OCI-LY1 (cell line): ENCODE measurements around the gene TRIM37.

ENCODE experiments used
- H2AFZ ChIP-seq: fragments of 200-600 bp; sonication (generic), shearing (Covaris generic); 2 replicates; pipeline ENCODE4 v1.6.0; 2014; ENCODE audit warnings: antibody characterized with exemption, mild to moderate bottlenecking, low read length
- H3F3A ChIP-seq: fragments of 200-600 bp; sonication (generic), shearing (Covaris generic); 2 replicates; pipeline ENCODE4 v1.6.0; 2014; ENCODE audit warnings: mild to moderate bottlenecking, antibody characterized with exemption, low read length, moderate library complexity; ENCODE audit not compliant: insufficient read depth
- H3K27ac ChIP-seq: fragments of 200-600 bp; sonication (generic); 2 replicates; pipeline ENCODE4 v1.5.1; 2014; ENCODE audit warnings: low read length, mixed run types, mild to moderate bottlenecking, low read depth; ENCODE audit not compliant: poor library complexity, severe bottlenecking
- H3K27me3 ChIP-seq: fragments of 200-600 bp; sonication (generic); 2 replicates; pipeline ENCODE4 v1.6.0; 2014; ENCODE audit warnings: antibody characterized with exemption, mild to moderate bottlenecking, low read length, moderate library complexity; ENCODE audit not compliant: insufficient read depth
- H3K36me3 ChIP-seq: fragments of 200-600 bp; sonication (generic); 2 replicates; pipeline ENCODE4 v1.6.1; 2014; ENCODE audit warnings: mild to moderate bottlenecking, antibody characterized with exemption, low read length, moderate library complexity, mixed read lengths; ENCODE audit not compliant: insufficient read depth
- H3K4me1 ChIP-seq: fragments of 200-600 bp; sonication (generic); 2 replicates; pipeline ENCODE4 v1.5.1; 2014; ENCODE audit warnings: mild to moderate bottlenecking, low read length, moderate library complexity; ENCODE audit not compliant: insufficient read depth, severe bottlenecking
- H3K4me2 ChIP-seq: fragments of 200-600 bp; sonication (generic), shearing (Covaris generic); 2 replicates; pipeline ENCODE4 v1.6.1; 2014; ENCODE audit warnings: low read length
- H3K4me3 ChIP-seq: fragments of 200-600 bp; sonication (generic); 2 replicates; pipeline ENCODE4 v1.5.1; 2014; ENCODE audit warnings: low read length, low read depth, mild to moderate bottlenecking, mixed read lengths; ENCODE audit not compliant: poor library complexity, severe bottlenecking
- H3K79me2 ChIP-seq: fragments of 200-600 bp; shearing (Covaris generic); 2 replicates; pipeline ENCODE4 v1.6.1; 2016; ENCODE audit warnings: mixed run types, low read length, mixed read lengths; ENCODE audit not compliant: insufficient read depth
- H3K9ac ChIP-seq: fragments of 200-600 bp; sonication (generic), shearing (Covaris generic); 2 replicates; pipeline ENCODE4 v1.6.1; 2014; ENCODE audit warnings: mild to moderate bottlenecking, low read length, mixed read lengths
- H3K9me2 ChIP-seq: fragments of 200-600 bp; sonication (generic), shearing (Covaris generic); 2 replicates; pipeline ENCODE4 v1.6.1; 2014; ENCODE audit warnings: low read depth, mild to moderate bottlenecking, low read length, mixed read lengths
- H3K9me3 ChIP-seq: fragments of 200-600 bp; shearing (Covaris generic); 2 replicates; pipeline ENCODE4 v1.6.1; 2014; ENCODE audit warnings: low read length, mixed read lengths
- H4K20me1 ChIP-seq: fragments of 200-600 bp; sonication (generic), shearing (Covaris generic); 2 replicates; pipeline ENCODE4 v1.6.0; 2016; ENCODE audit warnings: mild to moderate bottlenecking, low read length; ENCODE audit not compliant: insufficient read depth
- EZH2 ChIP-seq: fragments of 200-600 bp; sonication (generic), shearing (Covaris generic); IDR thresholded peaks from 2 replicates; pipeline ENCODE4 v1.8.0; 2017; ENCODE audit warnings: borderline replicate concordance, mixed run types, mild to moderate bottlenecking, antibody characterized with exemption, low read length, moderate library complexity, mixed read lengths
- TF ChIP-seq, protein P1 (sequence below): fragments of 200-600 bp; sonication (generic), shearing (Covaris generic); IDR thresholded peaks from 2 replicates; pipeline ENCODE4 v1.5.1; 2017; ENCODE audit warnings: mild to moderate bottlenecking, antibody characterized with exemption, low read length, moderate library complexity, mixed read lengths

The TRIM37 gene

DNA sequence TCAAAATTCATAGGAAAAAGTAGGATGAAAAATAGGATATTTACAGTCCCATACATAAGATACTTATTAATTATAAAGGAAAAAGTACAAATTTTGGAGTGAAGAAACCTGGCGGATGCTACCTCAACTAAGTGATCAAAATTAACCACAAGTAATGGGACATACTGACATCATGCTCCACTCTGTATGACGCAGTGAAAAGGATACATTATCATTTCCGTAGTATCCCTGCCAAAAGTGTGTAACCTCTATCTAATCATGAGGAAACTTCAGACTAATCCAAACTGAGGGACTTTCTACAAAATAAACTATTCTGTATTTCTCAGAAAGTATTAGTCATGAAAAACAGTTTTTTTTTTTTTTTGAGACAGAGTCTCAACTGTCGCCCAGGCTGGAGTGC, 60.5 kb downstream of the TRIM37 start:
- Histone ChIP-seq H3K27ac (no peak overlapping the region), H3K9ac (no peak overlapping the region), H3K36me3 (peaks cover 74% of the 10 kb centered on the region), H3K4me3 (no peak overlapping the region), H3K9me3 (no peaks in the 10 kb centered on the region), H3K4me2 (no peak overlapping the region), H3K27me3 (no peaks in the 10 kb centered on the region), H2AFZ (no peak overlapping the region), H3K4me1 (no peaks in the 10 kb centered on the region), H4K20me1 (no peaks in the 10 kb centered on the region), H3K79me2 (no peaks in the 10 kb centered on the region), H3F3A (no peaks in the 10 kb centered on the region), H3K9me2 (no peaks in the 10 kb centered on the region)
- TF ChIP-seq, protein P1, sequence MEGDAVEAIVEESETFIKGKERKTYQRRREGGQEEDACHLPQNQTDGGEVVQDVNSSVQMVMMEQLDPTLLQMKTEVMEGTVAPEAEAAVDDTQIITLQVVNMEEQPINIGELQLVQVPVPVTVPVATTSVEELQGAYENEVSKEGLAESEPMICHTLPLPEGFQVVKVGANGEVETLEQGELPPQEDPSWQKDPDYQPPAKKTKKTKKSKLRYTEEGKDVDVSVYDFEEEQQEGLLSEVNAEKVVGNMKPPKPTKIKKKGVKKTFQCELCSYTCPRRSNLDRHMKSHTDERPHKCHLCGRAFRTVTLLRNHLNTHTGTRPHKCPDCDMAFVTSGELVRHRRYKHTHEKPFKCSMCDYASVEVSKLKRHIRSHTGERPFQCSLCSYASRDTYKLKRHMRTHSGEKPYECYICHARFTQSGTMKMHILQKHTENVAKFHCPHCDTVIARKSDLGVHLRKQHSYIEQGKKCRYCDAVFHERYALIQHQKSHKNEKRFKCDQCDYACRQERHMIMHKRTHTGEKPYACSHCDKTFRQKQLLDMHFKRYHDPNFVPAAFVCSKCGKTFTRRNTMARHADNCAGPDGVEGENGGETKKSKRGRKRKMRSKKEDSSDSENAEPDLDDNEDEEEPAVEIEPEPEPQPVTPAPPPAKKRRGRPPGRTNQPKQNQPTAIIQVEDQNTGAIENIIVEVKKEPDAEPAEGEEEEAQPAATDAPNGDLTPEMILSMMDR, result no peak
- TF ChIP-seq EZH2, result no peak

DNA sequence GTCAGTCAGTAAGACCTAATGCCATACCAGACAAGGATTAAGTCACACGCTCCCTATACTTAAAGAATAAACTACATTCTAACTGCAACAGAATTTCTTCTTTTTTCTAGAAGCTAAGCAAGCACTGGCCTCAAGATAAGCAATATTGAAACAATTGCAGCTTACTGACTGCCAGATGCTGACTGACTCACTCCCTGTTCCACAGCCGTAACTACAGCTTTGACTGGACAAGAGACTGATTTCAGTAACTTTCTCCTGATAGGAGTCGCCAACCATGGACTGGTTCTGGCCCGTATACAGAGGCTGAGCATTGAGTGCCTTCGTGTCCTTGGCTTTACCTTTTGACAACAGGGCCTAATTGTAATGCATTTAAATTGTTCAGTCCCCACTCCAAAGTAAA, 67.9 kb downstream of the TRIM37 start:
- Histone ChIP-seq H3F3A (no peaks in the 10 kb centered on the region), H3K9me3 (no peaks in the 10 kb centered on the region), H3K27me3 (no peaks in the 10 kb centered on the region), H3K79me2 (no peaks in the 10 kb centered on the region), H3K4me2 (no peak overlapping the region), H3K4me3 (no peak overlapping the region), H3K9ac (no peak overlapping the region), H4K20me1 (no peaks in the 10 kb centered on the region), H3K27ac (no peak overlapping the region), H2AFZ (no peak overlapping the region), H3K4me1 (no peaks in the 10 kb centered on the region), H3K36me3 (peaks cover 62% of the 10 kb centered on the region), H3K9me2 (no peaks in the 10 kb centered on the region)
- no peak for TF ChIP-seq EZH2
- TF ChIP-seq, protein P1, result no peak

DNA sequence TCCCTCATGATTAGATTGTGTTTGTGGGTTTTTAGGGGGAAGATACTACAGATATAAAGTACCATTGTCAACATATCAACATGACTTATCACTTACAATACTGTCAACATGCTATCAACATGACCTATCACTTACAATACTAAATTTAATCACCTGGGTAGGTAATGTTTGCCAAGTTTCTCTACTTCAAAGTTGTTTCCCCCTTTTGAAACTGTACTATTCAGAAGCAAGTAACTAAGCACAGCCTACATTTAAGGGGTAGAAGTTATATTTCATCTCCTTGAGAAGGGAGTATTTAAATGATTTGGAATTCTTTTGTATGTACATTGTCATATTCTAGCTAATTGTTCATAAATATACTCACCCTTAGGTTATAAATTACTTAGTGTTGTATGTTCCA, 68.7 kb downstream of the TRIM37 start:
- Histone ChIP-seq H3K36me3 (peaks cover 62% of the 10 kb centered on the region), H3K27me3 (no peaks in the 10 kb centered on the region), H3K9me3 (no peaks in the 10 kb centered on the region), H3K9me2 (no peaks in the 10 kb centered on the region), H3K4me2 (no peak overlapping the region), H2AFZ (no peak overlapping the region), H3K79me2 (no peaks in the 10 kb centered on the region), H4K20me1 (no peaks in the 10 kb centered on the region), H3K4me3 (no peak overlapping the region), H3F3A (no peaks in the 10 kb centered on the region), H3K4me1 (no peaks in the 10 kb centered on the region), H3K27ac (no peak overlapping the region), H3K9ac (no peak overlapping the region)
- TF ChIP-seq, protein P1, result no peak
- no peak for TF ChIP-seq EZH2
